K562 (cell line): ENCODE results near the gene NINJ2.
"Not testable (repeated sequence)": the region's sequence is repeated elsewhere in the genome, so short reads cannot be mapped to it uniquely, and the experiment has no call there.

ENCODE experiments used
- CHD1 ChIP-seq: fragments of 200-600 bp; sonication (generic); IDR thresholded peaks from one replicate; pipeline ENCODE4 v1.6.1; 2012; ENCODE audit warnings: mild to moderate bottlenecking, moderate library complexity, low read length, inconsistent platforms
- ELF1 ChIP-seq: fragments of 200-800 bp; sonication (Bioruptor generic); IDR thresholded peaks from 2 replicates; pipeline ENCODE4 v1.6.1; 2016; ENCODE audit warnings: missing genetic modification characterization, missing compliant biosample characterization
- NR2F6 ChIP-seq: fragments of 450-650 bp; formaldehyde crosslinking; IDR thresholded peaks from 2 replicates; pipeline ENCODE4 v1.4.0; 2020; ENCODE audit warnings: mild to moderate bottlenecking
- TEAD4 ChIP-seq, 2 experiments: sonication (generic) in 1 of 2; formaldehyde crosslinking in 1 of 2; IDR thresholded peaks; 2 replicates each; pipeline versions ENCODE4 v1.6.1 to v1.8.0; 2012 to 2022; ENCODE audit warnings: borderline replicate concordance in 1 of 2, inconsistent platforms in 1 of 2, low read length in 1 of 2, mild to moderate bottlenecking in 1 of 2, missing genetic modification reagents in 1 of 2
- THRA ChIP-seq: fragments of 450-650 bp; IDR thresholded peaks from 2 replicates; pipeline ENCODE4 v1.6.1; 2017; ENCODE audit warnings: mild to moderate bottlenecking, moderate library complexity
- TF ChIP-seq, protein P1 (sequence below), 2 experiments: fragments of 450-650 bp; formaldehyde crosslinking in 1 of 2; IDR thresholded peaks; 2 replicates each; pipeline versions ENCODE4 v1.4.0 to v1.6.1; 2014 to 2020; ENCODE audit warnings: mild to moderate bottlenecking in 2 of 2, borderline replicate concordance in 1 of 2, low read depth in 1 of 2
- TF ChIP-seq, protein P2 (sequence below): fragments of 250-450 bp; sonication (Bioruptor Pico); IDR thresholded peaks from 2 replicates; pipeline ENCODE4 v1.4.0; 2020; ENCODE audit warnings: mild to moderate bottlenecking, moderate library complexity

DNA sequence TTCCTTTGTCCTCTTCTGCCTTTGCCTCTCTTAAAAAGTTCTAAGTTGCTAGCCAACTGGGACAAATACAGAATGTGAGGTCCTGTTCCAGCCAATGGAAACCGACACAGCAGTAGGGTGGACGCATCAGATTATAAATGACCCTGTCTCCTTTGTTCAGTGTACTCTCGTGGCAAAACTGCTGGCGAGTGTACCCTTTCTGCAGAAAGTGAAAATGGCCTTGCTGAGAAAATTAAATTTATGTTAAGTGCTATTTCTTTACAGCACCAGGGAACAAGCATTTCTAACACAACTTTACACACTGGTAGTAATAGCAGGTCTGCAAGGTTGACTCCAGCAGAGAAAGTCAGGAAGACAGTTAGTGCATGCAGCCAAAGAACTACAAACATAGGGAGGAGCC, 35.0 kb upstream of the NINJ2 start:
- TF ChIP-seq, protein P1, sequence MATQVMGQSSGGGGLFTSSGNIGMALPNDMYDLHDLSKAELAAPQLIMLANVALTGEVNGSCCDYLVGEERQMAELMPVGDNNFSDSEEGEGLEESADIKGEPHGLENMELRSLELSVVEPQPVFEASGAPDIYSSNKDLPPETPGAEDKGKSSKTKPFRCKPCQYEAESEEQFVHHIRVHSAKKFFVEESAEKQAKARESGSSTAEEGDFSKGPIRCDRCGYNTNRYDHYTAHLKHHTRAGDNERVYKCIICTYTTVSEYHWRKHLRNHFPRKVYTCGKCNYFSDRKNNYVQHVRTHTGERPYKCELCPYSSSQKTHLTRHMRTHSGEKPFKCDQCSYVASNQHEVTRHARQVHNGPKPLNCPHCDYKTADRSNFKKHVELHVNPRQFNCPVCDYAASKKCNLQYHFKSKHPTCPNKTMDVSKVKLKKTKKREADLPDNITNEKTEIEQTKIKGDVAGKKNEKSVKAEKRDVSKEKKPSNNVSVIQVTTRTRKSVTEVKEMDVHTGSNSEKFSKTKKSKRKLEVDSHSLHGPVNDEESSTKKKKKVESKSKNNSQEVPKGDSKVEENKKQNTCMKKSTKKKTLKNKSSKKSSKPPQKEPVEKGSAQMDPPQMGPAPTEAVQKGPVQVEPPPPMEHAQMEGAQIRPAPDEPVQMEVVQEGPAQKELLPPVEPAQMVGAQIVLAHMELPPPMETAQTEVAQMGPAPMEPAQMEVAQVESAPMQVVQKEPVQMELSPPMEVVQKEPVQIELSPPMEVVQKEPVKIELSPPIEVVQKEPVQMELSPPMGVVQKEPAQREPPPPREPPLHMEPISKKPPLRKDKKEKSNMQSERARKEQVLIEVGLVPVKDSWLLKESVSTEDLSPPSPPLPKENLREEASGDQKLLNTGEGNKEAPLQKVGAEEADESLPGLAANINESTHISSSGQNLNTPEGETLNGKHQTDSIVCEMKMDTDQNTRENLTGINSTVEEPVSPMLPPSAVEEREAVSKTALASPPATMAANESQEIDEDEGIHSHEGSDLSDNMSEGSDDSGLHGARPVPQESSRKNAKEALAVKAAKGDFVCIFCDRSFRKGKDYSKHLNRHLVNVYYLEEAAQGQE (IDR thresholded peaks at IDR 0.05; ENCODE audit: borderline replicate concordance): not testable (repeated sequence)
- TF ChIP-seq, protein P1 (CRISPR knock-in tag; IDR thresholded peaks at IDR 0.05; ENCODE audit: low read depth): not testable (repeated sequence)
- TF ChIP-seq TEAD4 (IDR thresholded peaks at IDR 0.05; ENCODE audit: low read length); TEAD4 (CRISPR knock-in tag; IDR thresholded peaks at IDR 0.05; ENCODE audit: borderline replicate concordance); ELF1 (tag); CHD1; THRA; NR2F6: not testable (repeated sequence)
- TF ChIP-seq, protein P2, sequence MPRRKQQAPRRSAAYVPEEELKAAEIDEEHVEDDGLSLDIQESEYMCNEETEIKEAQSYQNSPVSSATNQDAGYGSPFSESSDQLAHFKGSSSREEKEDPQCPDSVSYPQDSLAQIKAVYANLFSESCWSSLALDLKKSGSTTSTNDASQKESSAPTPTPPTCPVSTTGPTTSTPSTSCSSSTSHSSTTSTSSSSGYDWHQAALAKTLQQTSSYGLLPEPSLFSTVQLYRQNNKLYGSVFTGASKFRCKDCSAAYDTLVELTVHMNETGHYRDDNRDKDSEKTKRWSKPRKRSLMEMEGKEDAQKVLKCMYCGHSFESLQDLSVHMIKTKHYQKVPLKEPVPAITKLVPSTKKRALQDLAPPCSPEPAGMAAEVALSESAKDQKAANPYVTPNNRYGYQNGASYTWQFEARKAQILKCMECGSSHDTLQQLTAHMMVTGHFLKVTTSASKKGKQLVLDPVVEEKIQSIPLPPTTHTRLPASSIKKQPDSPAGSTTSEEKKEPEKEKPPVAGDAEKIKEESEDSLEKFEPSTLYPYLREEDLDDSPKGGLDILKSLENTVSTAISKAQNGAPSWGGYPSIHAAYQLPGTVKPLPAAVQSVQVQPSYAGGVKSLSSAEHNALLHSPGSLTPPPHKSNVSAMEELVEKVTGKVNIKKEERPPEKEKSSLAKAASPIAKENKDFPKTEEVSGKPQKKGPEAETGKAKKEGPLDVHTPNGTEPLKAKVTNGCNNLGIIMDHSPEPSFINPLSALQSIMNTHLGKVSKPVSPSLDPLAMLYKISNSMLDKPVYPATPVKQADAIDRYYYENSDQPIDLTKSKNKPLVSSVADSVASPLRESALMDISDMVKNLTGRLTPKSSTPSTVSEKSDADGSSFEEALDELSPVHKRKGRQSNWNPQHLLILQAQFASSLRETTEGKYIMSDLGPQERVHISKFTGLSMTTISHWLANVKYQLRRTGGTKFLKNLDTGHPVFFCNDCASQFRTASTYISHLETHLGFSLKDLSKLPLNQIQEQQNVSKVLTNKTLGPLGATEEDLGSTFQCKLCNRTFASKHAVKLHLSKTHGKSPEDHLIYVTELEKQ (CRISPR knock-in tag): not testable (repeated sequence)
